ENCODE data around the gene ATF6B. TPM values are rescaled to one million over a fixed set of nuclear protein-coding genes. Genes with fewer than 3 reads are reported as not detected.

Gene ATF6B
- total RNA-seq, 6 experiments from 2014 or later: 15.2 to 35.5 (median 33.2) TPM

DNA sequence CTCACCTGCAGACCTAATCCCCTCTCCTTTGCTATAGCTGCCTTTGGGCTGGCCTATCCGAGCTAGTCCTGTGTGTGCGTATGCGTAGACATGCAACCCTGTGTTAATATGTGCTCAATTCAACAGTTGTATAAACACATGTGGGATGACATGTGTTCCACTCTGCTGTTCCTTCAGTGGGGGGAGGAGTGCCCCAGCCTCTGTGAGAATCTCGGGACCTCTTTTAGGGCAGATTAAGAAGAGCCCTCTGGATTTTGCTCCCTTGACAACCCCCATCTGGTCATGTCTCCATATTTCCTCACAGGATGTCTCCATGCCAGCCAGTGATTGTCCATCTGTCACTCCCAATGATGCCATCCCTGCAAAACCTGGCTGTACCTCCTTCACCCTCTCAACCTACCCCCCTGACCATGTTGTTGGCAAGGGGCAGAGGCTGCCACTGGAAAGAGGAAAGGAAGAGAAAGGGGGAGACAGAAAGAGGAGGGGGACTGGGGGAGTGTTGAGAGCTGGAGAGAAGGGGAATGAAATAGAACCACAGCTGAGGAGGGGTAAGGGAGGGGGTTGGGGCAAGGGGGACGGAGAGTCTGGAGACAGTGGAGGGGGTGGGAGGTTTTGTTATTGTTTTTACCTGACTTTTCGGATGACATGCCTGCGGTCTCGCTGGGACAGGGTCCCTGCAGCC lies 23.3 kb upstream of the ATF6B start:
- Histone ChIP-seq H3K4me3 (no peak overlapping the region), H3K27me3 (peaks cover 0 to 6% of the 10 kb centered on the region in 2 donors), H3K9me3 (no peaks in the 10 kb centered on the region), H3K27ac (no peak overlapping the region), H3K4me1 (peaks cover 0 to 7% (median 0%) of the 10 kb centered on the region in 4 donors), H3K36me3 (peaks cover 0 to 2% (median 0%) of the 10 kb centered on the region in 4 donors)
- intact Hi-C loops (cut with DNase I): loop anchor here in 1 of 2 donors (5.0 kb wide), 1 partner anchor 34 kb away; no protein-coding TSS in a partner anchor
- TF ChIP-seq POLR2A (IDR thresholded peaks at IDR 0.05): no peak
- ATAC-seq (no peak), DNase-seq (no peak)
- 56% methylated on average over 8 of the region's 8 CpGs for WGBS (ENCODE audit: insufficient coverage, low coverage, low lambda C conversion rate, missing lambda C conversion rate)

DNA sequence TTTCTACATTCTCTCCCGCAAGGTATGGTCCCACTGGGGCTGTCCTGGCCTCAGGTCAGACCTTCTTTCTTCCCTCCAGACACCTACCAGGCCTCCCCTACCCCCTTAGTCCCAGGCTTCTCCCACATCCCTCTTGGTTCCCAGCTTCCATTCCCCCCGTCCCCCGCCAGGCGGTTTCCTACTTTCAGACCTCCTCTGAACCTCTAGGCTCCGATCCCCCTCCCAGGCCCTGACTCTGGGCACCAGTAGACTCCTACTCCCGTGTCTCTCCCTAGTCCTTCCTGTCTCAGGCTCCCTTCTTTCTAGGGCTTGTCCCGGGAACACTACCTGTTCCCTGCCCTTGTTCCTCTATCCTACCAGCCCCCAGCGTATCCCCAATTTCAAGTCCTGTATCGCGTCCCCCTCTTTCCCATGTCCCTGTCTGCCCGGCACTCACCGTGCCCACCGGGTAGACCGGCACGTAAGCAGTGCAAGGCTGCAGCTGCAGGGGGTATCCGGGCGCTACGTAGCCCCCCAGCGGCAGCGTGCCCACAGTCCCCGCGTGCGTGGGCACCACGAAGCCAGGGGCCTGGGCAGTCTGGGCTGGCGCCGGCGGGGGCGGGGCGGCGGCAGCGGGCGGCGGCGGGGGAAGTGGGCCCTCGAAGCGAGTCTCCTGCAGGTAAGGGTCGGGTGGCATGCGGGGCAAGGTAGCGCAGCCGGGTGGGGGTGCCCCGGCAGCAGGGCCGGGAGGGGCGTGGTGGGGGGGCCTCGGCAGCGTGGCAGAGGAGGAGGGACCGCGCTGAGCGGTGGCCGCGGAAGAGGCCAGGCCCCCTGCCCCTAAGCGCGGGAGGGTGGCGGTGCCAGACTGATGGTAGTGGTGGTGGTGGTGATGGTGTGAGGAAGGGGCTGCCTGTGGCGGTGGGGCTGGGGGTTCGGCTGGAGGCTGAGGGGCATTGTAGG lies 22.2 kb upstream of the ATF6B start:
- TF ChIP-seq, protein P1, sequence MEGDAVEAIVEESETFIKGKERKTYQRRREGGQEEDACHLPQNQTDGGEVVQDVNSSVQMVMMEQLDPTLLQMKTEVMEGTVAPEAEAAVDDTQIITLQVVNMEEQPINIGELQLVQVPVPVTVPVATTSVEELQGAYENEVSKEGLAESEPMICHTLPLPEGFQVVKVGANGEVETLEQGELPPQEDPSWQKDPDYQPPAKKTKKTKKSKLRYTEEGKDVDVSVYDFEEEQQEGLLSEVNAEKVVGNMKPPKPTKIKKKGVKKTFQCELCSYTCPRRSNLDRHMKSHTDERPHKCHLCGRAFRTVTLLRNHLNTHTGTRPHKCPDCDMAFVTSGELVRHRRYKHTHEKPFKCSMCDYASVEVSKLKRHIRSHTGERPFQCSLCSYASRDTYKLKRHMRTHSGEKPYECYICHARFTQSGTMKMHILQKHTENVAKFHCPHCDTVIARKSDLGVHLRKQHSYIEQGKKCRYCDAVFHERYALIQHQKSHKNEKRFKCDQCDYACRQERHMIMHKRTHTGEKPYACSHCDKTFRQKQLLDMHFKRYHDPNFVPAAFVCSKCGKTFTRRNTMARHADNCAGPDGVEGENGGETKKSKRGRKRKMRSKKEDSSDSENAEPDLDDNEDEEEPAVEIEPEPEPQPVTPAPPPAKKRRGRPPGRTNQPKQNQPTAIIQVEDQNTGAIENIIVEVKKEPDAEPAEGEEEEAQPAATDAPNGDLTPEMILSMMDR (IDR thresholded peaks at IDR 0.05): no peak
- TF ChIP-seq POLR2A (IDR thresholded peaks at IDR 0.05): no peak
- Histone ChIP-seq H3K9me3 (no peaks in the 10 kb centered on the region), H3K4me3 (no peak overlapping the region), H3K4me1 (peaks cover 0 to 7% (median 0%) of the 10 kb centered on the region in 4 donors), H3K27ac (no peak overlapping the region), H3K27me3 (peaks cover 0 to 6% of the 10 kb centered on the region in 2 donors), H3K36me3 (no peaks in the 10 kb centered on the region)
- no peak for DNase-seq
- no peak for ATAC-seq
- WGBS (ENCODE audit: insufficient coverage, low coverage, low lambda C conversion rate, missing lambda C conversion rate): 47% methylated on average over 34 of the region's 55 CpGs
- intact Hi-C loops (cut with DNase I): loop anchor here in 1 of 2 donors (5.0 kb wide), 1 partner anchor 33 kb away; no protein-coding TSS in a partner anchor

DNA sequence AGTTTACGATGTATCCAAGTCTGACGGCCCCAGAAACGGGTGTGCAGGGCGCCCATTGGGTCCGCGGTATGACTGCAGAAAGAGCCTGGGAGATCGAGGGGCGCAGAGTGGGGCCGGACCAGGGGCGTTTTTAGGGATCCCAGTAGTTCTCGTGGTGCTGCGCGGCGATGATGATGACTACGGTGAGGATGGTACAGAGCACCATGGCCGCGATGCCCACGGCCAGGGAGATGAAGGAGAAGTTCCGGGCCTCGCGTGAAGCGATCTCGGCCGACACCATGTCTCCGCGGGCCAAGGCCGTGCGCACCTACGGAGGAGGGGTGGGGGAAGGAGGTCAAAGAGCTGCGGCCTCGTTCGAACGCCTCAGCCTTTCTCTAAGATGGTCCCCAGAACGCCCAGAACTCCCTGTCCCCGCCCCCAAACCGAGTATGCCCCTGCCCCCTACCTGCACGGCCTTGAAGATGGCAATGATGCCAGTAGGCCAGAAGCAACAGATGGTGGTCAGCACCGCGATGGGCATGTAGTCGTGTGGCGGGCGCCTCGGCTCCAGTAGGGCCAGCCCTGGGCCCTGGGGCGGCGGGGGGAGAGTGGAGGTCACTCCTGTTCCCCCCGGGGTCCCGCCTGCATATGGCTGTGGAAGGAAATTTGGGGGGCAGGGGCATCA lies 21.2 kb upstream of the ATF6B start:
- 19% methylated on average over 18 of the region's 47 CpGs for WGBS (ENCODE audit: insufficient coverage, low coverage, low lambda C conversion rate, missing lambda C conversion rate)
- no peak for TF ChIP-seq POLR2A (IDR thresholded peaks at IDR 0.05)
- TF ChIP-seq, protein P1 (IDR thresholded peaks at IDR 0.05): peak in 1 of 4 donors; percentile 3
- no peak overlapping the region for H3K27ac ChIP-seq
- DNase-seq (no peak), ATAC-seq (no peak)
- intact Hi-C loops (cut with DNase I): no loop called here
- no peaks in the 10 kb centered on the region for H3K36me3 ChIP-seq
- H3K4me1 ChIP-seq: no peaks in the 10 kb centered on the region
- H3K27me3 ChIP-seq: peaks cover 0 to 6% of the 10 kb centered on the region in 2 donors
- H3K4me3 ChIP-seq: peak overlapping the region in 1 of 3 donors; percentile 10
- H3K9me3 ChIP-seq: no peaks in the 10 kb centered on the region

DNA sequence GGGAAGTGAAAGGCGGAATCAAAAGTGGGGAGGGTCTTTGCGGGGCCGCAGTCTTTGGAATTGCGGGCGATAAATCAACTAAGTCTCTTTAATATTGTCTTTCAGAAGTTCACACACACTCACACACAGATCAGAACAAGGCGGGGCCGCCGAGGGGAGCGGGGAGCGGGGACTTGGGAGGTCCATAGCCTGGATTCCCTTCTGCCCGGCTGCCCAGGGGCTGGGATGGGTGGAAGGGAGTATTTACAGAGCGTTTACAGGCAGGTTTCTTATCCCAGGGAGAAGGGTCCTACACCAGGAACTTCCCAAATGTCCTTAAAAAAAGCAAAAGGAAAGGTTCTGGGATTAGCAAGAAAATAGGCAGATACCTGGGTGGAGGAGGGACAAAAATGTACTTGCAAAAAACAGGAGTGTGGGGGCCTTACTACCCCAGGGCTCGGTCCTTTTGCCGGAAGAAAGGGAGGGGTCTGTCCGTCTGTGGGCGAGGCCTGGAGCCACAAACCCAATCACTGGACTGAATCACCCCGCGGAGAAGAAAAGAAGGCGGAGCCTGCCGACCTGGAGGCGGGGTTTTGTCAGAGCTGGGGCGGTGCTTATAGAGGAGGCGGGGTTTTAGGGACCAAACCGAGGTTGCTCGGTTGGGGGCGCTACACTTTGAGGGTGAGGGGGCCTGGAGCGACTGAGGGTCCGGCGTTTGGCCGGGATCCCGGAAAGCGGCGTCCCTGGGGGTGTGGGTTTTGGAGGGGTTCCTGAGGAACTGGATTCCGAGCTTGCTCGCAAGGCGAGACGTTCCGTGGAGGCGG lies 20.4 kb upstream of the ATF6B start:
- 26% methylated on average over 26 of the region's 39 CpGs for WGBS (ENCODE audit: insufficient coverage, low coverage, low lambda C conversion rate, missing lambda C conversion rate)
- peak overlapping the region; percentile 3 to 16 (median 14) for H3K4me3 ChIP-seq
- intact Hi-C loops (cut with DNase I): no loop called here
- no peak overlapping the region for H3K27ac ChIP-seq
- DNase-seq: peak; percentile 66 to 73 (median 68)
- H3K36me3 ChIP-seq: no peaks in the 10 kb centered on the region
- H3K27me3 ChIP-seq: peaks cover 0 to 6% of the 10 kb centered on the region in 2 donors
- TF ChIP-seq, protein P1 (IDR thresholded peaks at IDR 0.05): peak in 3 of 4 donors; percentile 3 to 13 (median 13)
- TF ChIP-seq POLR2A (IDR thresholded peaks at IDR 0.05): no peak
- peak; percentile 73 to 82 (median 80) for ATAC-seq
- no peaks in the 10 kb centered on the region for H3K9me3 ChIP-seq
- H3K4me1 ChIP-seq: no peaks in the 10 kb centered on the region

All from right lobe of liver (tissue), 6 donors.